ENCODE measurements around the gene PRRT1B.
A peak's percentile ranks its signal among the peaks of the same experiment; 100 is the strongest.

Gene PRRT1B

DNA sequence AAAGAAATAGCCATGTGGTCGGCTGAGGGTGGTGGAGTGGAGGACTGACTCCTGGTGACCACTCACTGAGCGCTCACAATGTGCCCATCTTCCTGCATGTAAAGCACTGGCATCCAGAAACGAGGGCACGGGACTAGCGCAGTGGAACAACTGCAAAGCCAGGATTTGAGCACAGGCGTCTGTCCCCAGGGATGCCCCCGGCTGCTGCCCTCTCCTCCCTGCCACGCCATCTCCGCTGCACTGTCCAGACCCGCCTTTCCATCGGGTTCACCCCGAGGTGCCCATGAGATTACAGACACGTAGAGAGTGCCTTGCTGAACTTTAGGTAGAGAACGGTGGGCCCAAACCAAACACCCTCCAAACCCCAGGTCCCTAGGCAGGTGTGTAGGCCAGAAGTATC lies 44.7 kb downstream of the PRRT1B start:
- POLR2A ChIA-PET (ENCODE audit: low non-redundant PET), result no interaction called here
- DNase-seq (ENCODE audit: low spot score), result no peak
- CTCF ChIA-PET, result interaction anchor here (1.0 to 2.2 kb wide), 3 partner anchors 89 to 166 kb away, joined by 4 to 15 read pairs (median 13); no protein-coding TSS in a partner anchor
- TF ChIP-seq, protein P1, sequence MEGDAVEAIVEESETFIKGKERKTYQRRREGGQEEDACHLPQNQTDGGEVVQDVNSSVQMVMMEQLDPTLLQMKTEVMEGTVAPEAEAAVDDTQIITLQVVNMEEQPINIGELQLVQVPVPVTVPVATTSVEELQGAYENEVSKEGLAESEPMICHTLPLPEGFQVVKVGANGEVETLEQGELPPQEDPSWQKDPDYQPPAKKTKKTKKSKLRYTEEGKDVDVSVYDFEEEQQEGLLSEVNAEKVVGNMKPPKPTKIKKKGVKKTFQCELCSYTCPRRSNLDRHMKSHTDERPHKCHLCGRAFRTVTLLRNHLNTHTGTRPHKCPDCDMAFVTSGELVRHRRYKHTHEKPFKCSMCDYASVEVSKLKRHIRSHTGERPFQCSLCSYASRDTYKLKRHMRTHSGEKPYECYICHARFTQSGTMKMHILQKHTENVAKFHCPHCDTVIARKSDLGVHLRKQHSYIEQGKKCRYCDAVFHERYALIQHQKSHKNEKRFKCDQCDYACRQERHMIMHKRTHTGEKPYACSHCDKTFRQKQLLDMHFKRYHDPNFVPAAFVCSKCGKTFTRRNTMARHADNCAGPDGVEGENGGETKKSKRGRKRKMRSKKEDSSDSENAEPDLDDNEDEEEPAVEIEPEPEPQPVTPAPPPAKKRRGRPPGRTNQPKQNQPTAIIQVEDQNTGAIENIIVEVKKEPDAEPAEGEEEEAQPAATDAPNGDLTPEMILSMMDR (conservative IDR thresholded peaks at IDR 0.05; ENCODE audit: low read depth), result no peak
- peak overlapping the region; percentile 1; the same call in 1 of the 2 replicates for H3K27ac ChIP-seq

- peak overlapping the region; percentile 1; the same call in 1 of the 2 replicates for H3K27ac ChIP-seq
- TF ChIP-seq, protein P1 (conservative IDR thresholded peaks at IDR 0.05; ENCODE audit: low read depth), result no peak
- POLR2A ChIA-PET (ENCODE audit: low non-redundant PET), result no interaction called here
- DNase-seq (ENCODE audit: low spot score), result no peak
- CTCF ChIA-PET, result interaction anchor here (0.7 to 3.1 kb wide), 6 partner anchors 16 to 369 kb away, joined by 3 to 40 read pairs (median 12); partner anchors contain the start of gene RAPGEF1
Observed at GRCh38 chr9:131590449-131590848, 45.1 kb downstream of the PRRT1B start.

DNA sequence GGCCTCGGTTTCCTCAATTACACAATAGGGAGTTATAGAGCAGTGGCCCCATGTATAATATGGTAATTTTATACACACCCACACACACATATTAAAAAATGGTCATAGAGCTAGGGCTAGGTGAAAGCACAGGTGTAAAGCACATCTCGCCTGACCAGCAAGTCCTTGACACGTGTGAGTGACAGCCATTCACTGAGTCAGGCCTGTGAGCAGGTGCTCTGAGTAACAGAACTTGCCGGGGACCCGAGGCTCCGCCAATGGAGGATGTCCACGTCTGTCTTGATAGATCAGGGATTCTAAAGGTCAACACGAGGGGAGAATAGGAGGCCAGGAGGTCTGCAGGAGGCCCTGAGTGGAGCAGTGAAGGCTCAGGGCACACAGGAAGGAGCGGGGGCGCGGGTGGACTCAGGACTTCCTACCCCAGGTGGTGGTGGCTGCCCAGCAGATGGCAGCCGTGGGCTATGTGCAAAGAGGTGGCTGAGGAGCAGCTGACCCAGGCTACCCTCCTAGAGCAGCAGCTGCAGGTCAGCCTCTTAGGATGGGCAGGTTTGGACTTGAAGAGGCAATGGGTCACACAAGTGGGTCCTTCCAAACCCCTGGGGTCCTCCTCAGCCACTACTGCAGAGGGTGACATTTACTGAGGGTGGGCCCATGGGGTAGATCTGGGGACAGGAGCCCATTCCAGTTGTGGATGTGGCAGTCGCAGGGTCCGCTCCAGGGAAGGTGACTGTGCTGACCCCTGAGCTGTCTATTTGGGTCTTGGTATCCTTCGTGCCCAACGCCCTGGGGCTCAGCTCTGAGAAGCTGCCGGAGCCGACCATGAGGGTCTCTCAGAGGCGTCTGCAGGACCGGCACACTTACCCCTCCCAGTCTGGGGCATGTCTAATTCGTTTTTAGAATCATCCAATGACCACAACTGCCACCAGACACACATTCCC lies 45.9 kb downstream of the PRRT1B start:
- peak overlapping the region; percentile 62 for H3K27ac ChIP-seq
- ChIA-PET CTCF (interaction anchor here (0.5 to 3.1 kb wide), 45 partner anchors 10 to 668 kb away, joined by 3 to 40 read pairs (median 4); partner anchors contain the start of gene RAPGEF1), POLR2A (ENCODE audit: low non-redundant PET) (interaction anchor here (0.6 kb wide), 1 partner anchor 160 kb away, joined by 3 read pairs; no protein-coding TSS in a partner anchor)
- DNase-seq (ENCODE audit: low spot score), result peak; percentile 92
- TF ChIP-seq, protein P1 (conservative IDR thresholded peaks at IDR 0.05; ENCODE audit: low read depth), result peak; percentile 99

DNA sequence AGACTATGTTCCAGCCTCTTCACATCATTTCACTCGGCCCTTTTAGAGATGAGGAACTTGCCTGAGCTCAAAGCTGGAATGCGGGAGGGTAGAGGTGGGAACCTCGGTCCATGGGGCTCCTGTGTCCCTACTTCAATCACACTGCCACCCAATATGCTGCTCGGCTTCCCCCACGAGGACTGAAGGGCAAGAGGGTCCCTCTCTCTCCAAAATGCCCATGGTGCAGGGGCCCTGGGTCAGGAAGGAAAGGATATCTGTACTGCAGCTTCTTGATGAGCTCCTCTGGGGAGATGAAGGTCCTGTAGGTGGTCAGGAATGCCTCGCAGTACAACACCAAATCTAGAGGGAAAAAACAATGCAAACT lies 46.5 kb downstream of the PRRT1B start:
- POLR2A ChIA-PET (ENCODE audit: low non-redundant PET), result interaction anchor here (0.7 kb wide), 1 partner anchor 20 kb away, joined by 3 read pairs; no protein-coding TSS in a partner anchor
- CTCF ChIA-PET, result interaction anchor here (0.5 to 3.1 kb wide), 41 partner anchors 10 to 667 kb away, joined by 3 to 40 read pairs (median 4); partner anchors contain the start of gene RAPGEF1
- H3K27ac ChIP-seq, result peak overlapping the region; percentile 62
- TF ChIP-seq, protein P1 (conservative IDR thresholded peaks at IDR 0.05; ENCODE audit: low read depth), result no peak
- no peak for DNase-seq (ENCODE audit: low spot score)

GRCh38 chr9:131593091-131593820 lies 47.9 kb downstream of the PRRT1B start:
- POLR2A ChIA-PET (ENCODE audit: low non-redundant PET), result interaction anchor here (0.6 kb wide), 1 partner anchor 105 kb away, joined by 3 read pairs; no protein-coding TSS in a partner anchor
- CTCF ChIA-PET, result interaction anchor here (1.0 to 3.1 kb wide), 2 partner anchors 146 to 644 kb away, joined by 3 to 40 read pairs; partner anchors contain the start of gene RAPGEF1
- H3K27ac ChIP-seq, result peak overlapping the region; percentile 62
- no peak for DNase-seq (ENCODE audit: low spot score)
- TF ChIP-seq, protein P1 (conservative IDR thresholded peaks at IDR 0.05; ENCODE audit: low read depth), result no peak
